Measurements from ENCODE around the gene PSMB11.

The PSMB11 gene

DNA sequence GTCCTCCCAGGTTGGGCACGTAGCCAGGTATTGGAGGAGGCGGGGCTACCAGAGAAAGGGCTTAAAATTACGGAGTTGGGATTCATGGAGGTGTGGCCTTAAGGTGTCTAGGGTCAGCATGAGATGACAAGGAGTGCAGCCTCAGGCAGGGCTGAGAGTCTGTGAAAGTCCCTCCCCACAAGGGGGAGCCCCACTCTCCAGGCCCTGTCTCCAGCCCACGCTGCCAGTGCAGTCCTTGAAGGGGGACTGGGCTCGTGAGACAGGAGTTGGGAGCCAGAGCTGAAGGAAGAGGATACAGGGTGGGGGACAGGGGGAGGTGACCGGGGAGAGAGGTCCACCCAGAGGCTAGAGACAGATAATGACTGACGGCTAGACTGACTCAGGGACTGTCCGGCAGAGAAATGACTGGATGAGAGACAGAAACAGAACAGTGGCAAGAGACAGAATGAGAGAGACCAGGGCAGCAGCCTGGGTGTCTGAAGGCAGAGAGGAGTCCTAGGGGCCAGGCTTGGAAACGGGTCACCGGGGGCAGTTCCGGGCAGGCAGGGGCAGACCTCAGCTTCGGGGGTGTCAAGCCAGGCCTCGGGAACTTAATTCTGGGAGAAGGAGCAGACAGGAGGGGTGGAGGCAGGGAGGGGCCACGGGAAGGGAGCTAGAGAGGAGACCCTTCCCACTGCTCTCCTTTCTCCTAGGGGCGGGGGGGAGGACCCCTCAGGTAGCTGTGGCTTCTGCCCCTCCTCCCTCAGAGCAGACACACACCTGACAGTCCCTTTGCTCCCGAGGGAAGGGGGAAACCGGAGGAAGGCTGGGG is 14.3 kb downstream of the PSMB11 start:
- Histone ChIP-seq H3K9me2 (replicated peaks; ENCODE audit: low read depth, low read length) (no peaks in the 10 kb centered on the region), H3K79me2 (ENCODE audit: insufficient read depth, low read length) (no peaks in the 10 kb centered on the region), H3F3A (ENCODE audit: low read depth) (no peaks in the 10 kb centered on the region), H3K4me3 (ENCODE audit: low read length, poor library complexity, severe bottlenecking) (peak overlapping the region; percentile 77), H3K9me3 (ENCODE audit: insufficient read depth, low read depth, low read length) (no peaks in the 10 kb centered on the region), H3K36me3 (ENCODE audit: insufficient read depth, low read length) (peaks cover 24% of the 10 kb centered on the region; the same call in 1 of the 2 replicates), H3K4me2 (ENCODE audit: low read depth, low read length, poor library complexity, severe bottlenecking) (peak overlapping the region; percentile 94), H3K4me1 (ENCODE audit: insufficient read depth, low read length, poor library complexity, severe bottlenecking) (peaks cover 13% of the 10 kb centered on the region), H4K20me1 (ENCODE audit: insufficient read depth, low read length, poor library complexity, severe bottlenecking) (no peaks in the 10 kb centered on the region), H3K27me3 (ENCODE audit: insufficient read depth, low read length, poor library complexity, severe bottlenecking) (no peaks in the 10 kb centered on the region), H3K9ac (ENCODE audit: low read depth, low read length, poor library complexity, severe bottlenecking) (peak overlapping the region; percentile 66), H2AFZ (ENCODE audit: low read length) (peak overlapping the region; percentile 37)
- TF ChIP-seq, protein P1, sequence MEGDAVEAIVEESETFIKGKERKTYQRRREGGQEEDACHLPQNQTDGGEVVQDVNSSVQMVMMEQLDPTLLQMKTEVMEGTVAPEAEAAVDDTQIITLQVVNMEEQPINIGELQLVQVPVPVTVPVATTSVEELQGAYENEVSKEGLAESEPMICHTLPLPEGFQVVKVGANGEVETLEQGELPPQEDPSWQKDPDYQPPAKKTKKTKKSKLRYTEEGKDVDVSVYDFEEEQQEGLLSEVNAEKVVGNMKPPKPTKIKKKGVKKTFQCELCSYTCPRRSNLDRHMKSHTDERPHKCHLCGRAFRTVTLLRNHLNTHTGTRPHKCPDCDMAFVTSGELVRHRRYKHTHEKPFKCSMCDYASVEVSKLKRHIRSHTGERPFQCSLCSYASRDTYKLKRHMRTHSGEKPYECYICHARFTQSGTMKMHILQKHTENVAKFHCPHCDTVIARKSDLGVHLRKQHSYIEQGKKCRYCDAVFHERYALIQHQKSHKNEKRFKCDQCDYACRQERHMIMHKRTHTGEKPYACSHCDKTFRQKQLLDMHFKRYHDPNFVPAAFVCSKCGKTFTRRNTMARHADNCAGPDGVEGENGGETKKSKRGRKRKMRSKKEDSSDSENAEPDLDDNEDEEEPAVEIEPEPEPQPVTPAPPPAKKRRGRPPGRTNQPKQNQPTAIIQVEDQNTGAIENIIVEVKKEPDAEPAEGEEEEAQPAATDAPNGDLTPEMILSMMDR (conservative IDR thresholded peaks at IDR 0.05; ENCODE audit: low read length) = peak; percentile 92
- TF ChIP-seq EZH2phosphoT487 (IDR thresholded peaks at IDR 0.05; ENCODE audit: borderline replicate concordance) = no peak

DNA sequence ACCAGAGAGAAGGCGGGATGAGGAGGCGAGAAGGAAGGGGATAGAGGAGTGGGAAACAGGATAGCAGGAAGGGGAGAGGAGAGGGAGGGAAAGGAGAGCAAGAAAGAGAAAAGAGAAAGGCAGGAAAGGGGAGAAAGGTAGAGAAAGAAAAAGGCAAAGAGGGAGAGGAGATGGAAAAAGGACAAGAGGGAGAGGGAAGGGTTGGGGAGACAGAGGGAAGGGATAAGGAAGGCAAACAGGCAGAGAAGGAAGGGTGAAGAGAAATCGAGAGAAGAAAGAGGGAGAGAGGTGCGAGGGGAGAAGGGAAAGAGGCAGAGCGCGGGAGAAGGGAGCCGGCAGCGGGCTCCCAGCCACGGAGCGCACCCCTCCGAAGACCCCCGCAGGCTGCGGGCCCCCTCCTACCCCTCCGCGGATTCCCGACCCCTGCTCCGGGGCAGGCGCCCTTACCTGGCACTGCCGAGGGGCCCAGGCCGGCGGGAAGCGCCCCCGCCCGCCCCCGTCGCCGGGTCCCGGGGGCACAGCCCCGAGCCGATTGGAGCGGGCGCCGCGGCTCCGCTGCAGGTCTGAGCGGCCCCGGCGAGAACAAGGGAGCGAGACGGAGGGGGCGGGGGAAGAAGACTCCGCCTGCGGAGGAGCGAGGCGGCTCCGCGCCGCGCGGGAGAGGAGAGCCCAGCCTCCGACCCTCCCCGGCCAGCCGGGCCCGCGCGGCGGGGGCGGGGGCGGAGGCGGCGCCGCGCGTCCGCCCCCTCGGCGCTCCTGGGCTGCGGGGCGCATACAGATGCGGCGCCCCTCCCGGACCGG is 15.1 kb downstream of the PSMB11 start, which contains the start of gene CDH24:
Gene CDH24, minus strand, starts transcription at position 565 of the 801 bp plus-strand sequence. CDS start 1,787 bp downstream, outside the sequence.
- TF ChIP-seq, protein P1 (conservative IDR thresholded peaks at IDR 0.05; ENCODE audit: low read length) = no peak
- TF ChIP-seq EZH2phosphoT487 (IDR thresholded peaks at IDR 0.05; ENCODE audit: borderline replicate concordance) = no peak
- no peaks in the 10 kb centered on the region for H3F3A ChIP-seq (ENCODE audit: low read depth)
- peak within 1 kb of the TSS; percentile 77 for H3K9ac ChIP-seq (ENCODE audit: low read depth, low read length, poor library complexity, severe bottlenecking)
- H2AFZ ChIP-seq (ENCODE audit: low read length) = peak within 1 kb of the TSS; percentile 43
- H3K27me3 ChIP-seq (ENCODE audit: insufficient read depth, low read length, poor library complexity, severe bottlenecking) = no peaks in the 10 kb centered on the region
- no peaks in the 10 kb centered on the region for H3K9me3 ChIP-seq (ENCODE audit: insufficient read depth, low read depth, low read length)
- H3K4me3 ChIP-seq (ENCODE audit: low read length, poor library complexity, severe bottlenecking) = peak within 1 kb of the TSS; percentile 77
- no peaks in the 10 kb centered on the region for H4K20me1 ChIP-seq (ENCODE audit: insufficient read depth, low read length, poor library complexity, severe bottlenecking)
- H3K36me3 ChIP-seq (ENCODE audit: insufficient read depth, low read length) = peaks cover 29% of the 10 kb centered on the region; the same call in 1 of the 2 replicates
- H3K4me2 ChIP-seq (ENCODE audit: low read depth, low read length, poor library complexity, severe bottlenecking) = peak within 1 kb of the TSS; percentile 95
- no peaks in the 10 kb centered on the region for H3K9me2 ChIP-seq (replicated peaks; ENCODE audit: low read depth, low read length)
- H3K4me1 ChIP-seq (ENCODE audit: insufficient read depth, low read length, poor library complexity, severe bottlenecking) = peaks cover 13% of the 10 kb centered on the region
- no peaks in the 10 kb centered on the region for H3K79me2 ChIP-seq (ENCODE audit: insufficient read depth, low read length)

DNA sequence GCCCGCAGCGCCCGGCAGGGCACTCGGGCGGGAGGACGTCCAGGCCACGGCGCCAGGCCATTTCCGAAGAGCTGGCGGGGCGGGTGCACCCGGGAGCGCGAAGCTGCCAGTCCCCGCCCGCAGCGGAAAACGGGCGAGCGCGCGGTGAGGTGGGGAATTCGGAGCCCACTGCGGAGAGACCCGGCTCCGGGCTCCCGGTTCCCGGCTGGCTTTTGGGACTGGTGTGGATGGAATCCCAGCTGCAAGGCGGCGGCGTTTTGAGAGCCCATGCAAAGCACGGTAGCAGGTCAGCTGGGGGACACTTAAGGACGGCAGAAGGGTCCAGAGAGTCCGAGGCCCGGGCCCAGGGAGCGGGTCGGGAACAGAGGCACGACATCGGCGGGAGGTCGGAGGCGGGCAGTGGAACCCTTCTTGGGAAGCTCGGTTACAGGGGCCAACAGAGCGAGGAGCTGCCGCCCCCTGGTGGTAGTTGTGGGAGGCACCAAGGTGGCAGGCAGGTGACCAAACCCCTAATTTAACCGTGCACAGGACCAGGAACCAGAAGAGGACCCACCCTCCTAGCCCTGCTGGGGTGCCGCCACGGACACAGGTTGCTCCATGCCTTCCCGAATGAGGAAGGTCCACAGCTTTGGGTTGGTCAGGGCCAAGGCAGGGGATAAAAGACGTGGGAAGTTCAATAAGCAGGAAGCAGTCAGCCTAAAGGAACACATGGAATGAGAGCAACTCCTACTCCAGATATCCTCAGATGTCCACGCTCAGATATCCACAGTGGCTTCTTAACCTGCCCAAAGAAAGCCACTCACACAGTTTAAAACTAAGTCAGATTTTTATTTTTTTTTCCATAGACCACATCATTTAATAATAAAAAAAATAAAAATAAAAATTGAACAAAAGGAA is 16.0 kb downstream of the PSMB11 start:
- peak overlapping the region; percentile 43; the same call in 1 of the 2 replicates for H2AFZ ChIP-seq (ENCODE audit: low read length)
- TF ChIP-seq EZH2phosphoT487 (IDR thresholded peaks at IDR 0.05; ENCODE audit: borderline replicate concordance) = no peak
- TF ChIP-seq, protein P1 (conservative IDR thresholded peaks at IDR 0.05; ENCODE audit: low read length) = peak; percentile 82
- peaks cover 13% of the 10 kb centered on the region for H3K4me1 ChIP-seq (ENCODE audit: insufficient read depth, low read length, poor library complexity, severe bottlenecking)
- no peaks in the 10 kb centered on the region for H4K20me1 ChIP-seq (ENCODE audit: insufficient read depth, low read length, poor library complexity, severe bottlenecking)
- H3K79me2 ChIP-seq (ENCODE audit: insufficient read depth, low read length) = no peaks in the 10 kb centered on the region
- H3K27me3 ChIP-seq (ENCODE audit: insufficient read depth, low read length, poor library complexity, severe bottlenecking) = no peaks in the 10 kb centered on the region
- peaks cover 37% of the 10 kb centered on the region; the same call in 1 of the 2 replicates for H3K36me3 ChIP-seq (ENCODE audit: insufficient read depth, low read length)
- peak overlapping the region; percentile 95 for H3K4me2 ChIP-seq (ENCODE audit: low read depth, low read length, poor library complexity, severe bottlenecking)
- peak overlapping the region; percentile 77 for H3K9ac ChIP-seq (ENCODE audit: low read depth, low read length, poor library complexity, severe bottlenecking)
- H3F3A ChIP-seq (ENCODE audit: low read depth) = no peaks in the 10 kb centered on the region
- no peaks in the 10 kb centered on the region for H3K9me2 ChIP-seq (replicated peaks; ENCODE audit: low read depth, low read length)
- H3K9me3 ChIP-seq (ENCODE audit: insufficient read depth, low read depth, low read length) = no peaks in the 10 kb centered on the region
- H3K4me3 ChIP-seq (ENCODE audit: low read length, poor library complexity, severe bottlenecking) = peak overlapping the region; percentile 77
